MM.1S (cell line): Measurements from ENCODE around the gene ELMO1.

ENCODE experiments used
- DNase-seq: peaks from one replicate; pipeline ENCODE4 v3.0.0-alpha.2; 2015
- H2AFZ ChIP-seq: fragments of 300-600 bp; sonication (generic); 2 replicates; pipeline ENCODE4 v1.6.0; 2016; ENCODE audit warnings: antibody characterized with exemption, low read length
- H3F3A ChIP-seq: fragments of 300-600 bp; sonication (generic); 2 replicates; pipeline ENCODE4 v1.6.1; 2016; ENCODE audit warnings: mild to moderate bottlenecking, antibody characterized with exemption, low read length, moderate library complexity, mixed read lengths; ENCODE audit not compliant: insufficient read depth
- H3K27ac ChIP-seq: fragments of 300-600 bp; sonication (generic); 2 replicates; pipeline ENCODE4 v1.5.1; 2016; ENCODE audit warnings: mild to moderate bottlenecking, low read length
- H3K27me3 ChIP-seq: fragments of 300-600 bp; sonication (generic); replicated peaks from 2 replicates; pipeline ENCODE4 v1.6.0; 2016; ENCODE audit warnings: low read length; ENCODE audit not compliant: insufficient read depth
- H3K36me3 ChIP-seq: fragments of 300-600 bp; sonication (generic); replicated peaks from 2 replicates; pipeline ENCODE4 v1.6.1; 2016; ENCODE audit warnings: mild to moderate bottlenecking, low read length, mixed read lengths; ENCODE audit not compliant: insufficient read depth
- H3K4me1 ChIP-seq: fragments of 300-600 bp; sonication (generic); 2 replicates; pipeline ENCODE4 v1.6.1; 2016; ENCODE audit warnings: low read length, mixed read lengths
- H3K4me2 ChIP-seq: fragments of 300-600 bp; sonication (generic); 2 replicates; pipeline ENCODE4 v1.6.0; 2016; ENCODE audit warnings: low read depth, low read length
- H3K4me3 ChIP-seq: fragments of 300-600 bp; sonication (generic); 2 replicates; pipeline ENCODE4 v1.5.1; 2016; ENCODE audit warnings: low read length, mixed read lengths
- H3K79me2 ChIP-seq: fragments of 300-600 bp; sonication (generic); 2 replicates; pipeline ENCODE4 v1.6.1; 2016; ENCODE audit warnings: mixed run types, low read length, mixed read lengths
- H3K9ac ChIP-seq: fragments of 300-600 bp; sonication (generic); 2 replicates; pipeline ENCODE4 v1.6.1; 2016; ENCODE audit warnings: low read length, mixed read lengths
- H3K9me2 ChIP-seq: fragments of 300-600 bp; sonication (generic); replicated peaks from 2 replicates; pipeline ENCODE4 v1.6.1; 2016; ENCODE audit warnings: mild to moderate bottlenecking, low read length, mixed read lengths; ENCODE audit not compliant: insufficient read depth
- H3K9me3 ChIP-seq: fragments of 300-600 bp; sonication (generic); replicated peaks from 2 replicates; pipeline ENCODE4 v1.6.1; 2016; ENCODE audit warnings: mild to moderate bottlenecking, low read length, mixed read lengths; ENCODE audit not compliant: insufficient read depth
- H4K20me1 ChIP-seq: fragments of 300-600 bp; sonication (generic); 2 replicates; pipeline ENCODE4 v1.6.1; 2016; ENCODE audit warnings: mild to moderate bottlenecking, low read length, moderate library complexity, mixed read lengths; ENCODE audit not compliant: insufficient read depth
- CTCF ChIP-seq: fragments of 300-600 bp; sonication (generic); IDR thresholded peaks from 2 replicates; pipeline ENCODE4 v1.5.1; 2016; ENCODE audit warnings: antibody characterized with exemption, low read length, mixed read lengths
- EZH2 ChIP-seq: fragments of 300-600 bp; sonication (generic); optimal IDR thresholded peaks from 2 replicates; pipeline ENCODE3; 2017; ENCODE audit warnings: low read depth, mild to moderate bottlenecking, antibody characterized with exemption, low read length, mixed read lengths
- EZH2phosphoT487 ChIP-seq: fragments of 300-600 bp; sonication (generic); IDR thresholded peaks from 2 replicates; pipeline ENCODE4 v1.6.1; 2018; ENCODE audit warnings: antibody characterized with exemption, low read length

ELMO1 gene

GRCh38 chr7:37027104-37027503 lies 421.6 kb downstream of the ELMO1 start:
- Histone ChIP-seq H4K20me1 (no peaks in the 10 kb centered on the region), H2AFZ (no peak overlapping the region), H3K4me3 (no peak overlapping the region), H3K27ac (no peak overlapping the region), H3K4me2 (no peak overlapping the region), H3K9ac (no peak overlapping the region), H3K27me3 (no peaks in the 10 kb centered on the region), H3K79me2 (no peaks in the 10 kb centered on the region), H3K9me3 (no peaks in the 10 kb centered on the region), H3F3A (no peaks in the 10 kb centered on the region), H3K9me2 (no peaks in the 10 kb centered on the region), H3K4me1 (no peaks in the 10 kb centered on the region), H3K36me3 (no peaks in the 10 kb centered on the region)
- DNase-seq: no peak
- TF ChIP-seq EZH2: no peak
- no peak for TF ChIP-seq EZH2phosphoT487
- TF ChIP-seq CTCF: no peak

- H3K27ac ChIP-seq: no peak overlapping the region
- H3K4me1 ChIP-seq: peaks cover 19% of the 10 kb centered on the region
- no peaks in the 10 kb centered on the region for H3K27me3 ChIP-seq
- H4K20me1 ChIP-seq: no peaks in the 10 kb centered on the region
- no peak overlapping the region for H3K9ac ChIP-seq
- no peak overlapping the region for H3K4me3 ChIP-seq
- no peak overlapping the region for H2AFZ ChIP-seq
- H3K36me3 ChIP-seq: no peaks in the 10 kb centered on the region
- no peak for DNase-seq
- H3K4me2 ChIP-seq: no peak overlapping the region
- H3F3A ChIP-seq: no peaks in the 10 kb centered on the region; the same call in 1 of the 2 replicates
- H3K79me2 ChIP-seq: no peaks in the 10 kb centered on the region; the same call in 1 of the 2 replicates
- H3K9me3 ChIP-seq: no peaks in the 10 kb centered on the region
- H3K9me2 ChIP-seq: no peaks in the 10 kb centered on the region
- TF ChIP-seq CTCF: no peak
- TF ChIP-seq EZH2phosphoT487: no peak
- TF ChIP-seq EZH2: no peak
These were observed 429.7 kb downstream of the ELMO1 start for GRCh38 chr7:37018954-37019353.

GRCh38 chr7:37016064-37016878 lies 432.4 kb downstream of the ELMO1 start:
- DNase-seq: peak; percentile 44
- Histone ChIP-seq H4K20me1 (no peaks in the 10 kb centered on the region), H3K9me2 (no peaks in the 10 kb centered on the region), H3K4me1 (peaks cover 19% of the 10 kb centered on the region), H3K9ac (no peak overlapping the region), H3K79me2 (no peaks in the 10 kb centered on the region; the same call in 1 of the 2 replicates), H3K27me3 (no peaks in the 10 kb centered on the region), H3K4me3 (no peak overlapping the region), H3K9me3 (no peaks in the 10 kb centered on the region), H2AFZ (no peak overlapping the region), H3K36me3 (no peaks in the 10 kb centered on the region), H3K27ac (no peak overlapping the region; the same call in 1 of the 2 replicates), H3K4me2 (peak overlapping the region; percentile 7; the same call in 1 of the 2 replicates), H3F3A (no peaks in the 10 kb centered on the region; the same call in 1 of the 2 replicates)
- no peak for TF ChIP-seq EZH2phosphoT487
- no peak for TF ChIP-seq CTCF
- no peak for TF ChIP-seq EZH2
